ENCODE results near the gene TTC7B. TPM values are rescaled to one million over a fixed set of nuclear protein-coding genes. Genes with fewer than 3 reads are reported as not detected.

TTC7B gene
- total RNA-seq, 1 donor from 2014 or later: 40.4 TPM

GRCh38 chr14:90742252-90742651, 74.0 kb downstream of the TTC7B start:
- Mint-ChIP-seq H3K36me3 (no peaks in the 10 kb centered on the region), H3K9me3 (no peaks in the 10 kb centered on the region), H3K4me1 (ENCODE audit: unreplicated experiment) (no peaks in the 10 kb centered on the region), H3K4me3 (no peak overlapping the region), H3K27me3 (no peaks in the 10 kb centered on the region), H3K27ac (no peak overlapping the region)
- TF ChIP-seq, protein P1, sequence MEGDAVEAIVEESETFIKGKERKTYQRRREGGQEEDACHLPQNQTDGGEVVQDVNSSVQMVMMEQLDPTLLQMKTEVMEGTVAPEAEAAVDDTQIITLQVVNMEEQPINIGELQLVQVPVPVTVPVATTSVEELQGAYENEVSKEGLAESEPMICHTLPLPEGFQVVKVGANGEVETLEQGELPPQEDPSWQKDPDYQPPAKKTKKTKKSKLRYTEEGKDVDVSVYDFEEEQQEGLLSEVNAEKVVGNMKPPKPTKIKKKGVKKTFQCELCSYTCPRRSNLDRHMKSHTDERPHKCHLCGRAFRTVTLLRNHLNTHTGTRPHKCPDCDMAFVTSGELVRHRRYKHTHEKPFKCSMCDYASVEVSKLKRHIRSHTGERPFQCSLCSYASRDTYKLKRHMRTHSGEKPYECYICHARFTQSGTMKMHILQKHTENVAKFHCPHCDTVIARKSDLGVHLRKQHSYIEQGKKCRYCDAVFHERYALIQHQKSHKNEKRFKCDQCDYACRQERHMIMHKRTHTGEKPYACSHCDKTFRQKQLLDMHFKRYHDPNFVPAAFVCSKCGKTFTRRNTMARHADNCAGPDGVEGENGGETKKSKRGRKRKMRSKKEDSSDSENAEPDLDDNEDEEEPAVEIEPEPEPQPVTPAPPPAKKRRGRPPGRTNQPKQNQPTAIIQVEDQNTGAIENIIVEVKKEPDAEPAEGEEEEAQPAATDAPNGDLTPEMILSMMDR (conservative IDR thresholded peaks at IDR 0.05): no peak
- no peak for DNase-seq (ENCODE audit: extremely low spot score, unreplicated experiment)

GRCh38 chr14:90741682-90741946, 74.6 kb downstream of the TTC7B start:
- TF ChIP-seq, protein P1 (conservative IDR thresholded peaks at IDR 0.05): no peak
- no peaks in the 10 kb centered on the region for H3K9me3 Mint-ChIP-seq

GRCh38 chr14:90740946-90741681, 75.1 kb downstream of the TTC7B start:
- Mint-ChIP-seq H3K4me3 (no peak overlapping the region), H3K36me3 (no peaks in the 10 kb centered on the region), H3K4me1 (ENCODE audit: unreplicated experiment) (no peaks in the 10 kb centered on the region), H3K9me3 (no peaks in the 10 kb centered on the region), H3K27me3 (no peaks in the 10 kb centered on the region), H3K27ac (no peak overlapping the region)
- DNase-seq (ENCODE audit: extremely low spot score, unreplicated experiment): no peak
- TF ChIP-seq, protein P1 (conservative IDR thresholded peaks at IDR 0.05): no peak

More at GRCh38 chr14:90741682-90741946, 74.6 kb downstream of the TTC7B start:
- Mint-ChIP-seq H3K4me1 (ENCODE audit: unreplicated experiment) (no peaks in the 10 kb centered on the region), H3K27me3 (no peaks in the 10 kb centered on the region), H3K36me3 (no peaks in the 10 kb centered on the region), H3K4me3 (no peak overlapping the region), H3K27ac (no peak overlapping the region)
- DNase-seq (ENCODE audit: extremely low spot score, unreplicated experiment): no peak

DNA sequence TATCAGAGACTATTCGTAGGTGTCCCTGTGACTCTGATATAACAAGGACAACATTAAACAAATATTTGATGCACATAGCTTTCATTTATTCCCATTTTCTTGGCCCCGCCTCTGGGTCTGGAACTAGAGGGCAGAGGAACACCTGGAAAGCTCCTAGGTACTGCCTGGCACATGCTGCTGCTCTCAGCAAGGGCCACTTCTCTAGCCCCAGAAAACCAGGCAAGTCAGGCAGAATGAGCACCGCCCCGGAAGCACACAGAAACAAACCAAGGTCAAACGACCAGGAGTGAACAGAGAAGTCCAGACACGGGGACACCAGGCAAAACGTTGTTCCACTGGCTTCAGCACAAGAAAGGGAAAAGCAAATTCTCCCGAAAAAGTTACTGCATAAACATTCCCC, 76.1 kb downstream of the TTC7B start:
- no peaks in the 10 kb centered on the region for H3K4me1 Mint-ChIP-seq (ENCODE audit: unreplicated experiment)
- no peaks in the 10 kb centered on the region for H3K9me3 Mint-ChIP-seq
- peak; percentile 18 for DNase-seq (ENCODE audit: extremely low spot score, unreplicated experiment)
- H3K27ac Mint-ChIP-seq: no peak overlapping the region
- H3K27me3 Mint-ChIP-seq: no peaks in the 10 kb centered on the region
- no peak overlapping the region for H3K4me3 Mint-ChIP-seq
- H3K36me3 Mint-ChIP-seq: no peaks in the 10 kb centered on the region
- TF ChIP-seq, protein P1 (conservative IDR thresholded peaks at IDR 0.05): no peak

DNA sequence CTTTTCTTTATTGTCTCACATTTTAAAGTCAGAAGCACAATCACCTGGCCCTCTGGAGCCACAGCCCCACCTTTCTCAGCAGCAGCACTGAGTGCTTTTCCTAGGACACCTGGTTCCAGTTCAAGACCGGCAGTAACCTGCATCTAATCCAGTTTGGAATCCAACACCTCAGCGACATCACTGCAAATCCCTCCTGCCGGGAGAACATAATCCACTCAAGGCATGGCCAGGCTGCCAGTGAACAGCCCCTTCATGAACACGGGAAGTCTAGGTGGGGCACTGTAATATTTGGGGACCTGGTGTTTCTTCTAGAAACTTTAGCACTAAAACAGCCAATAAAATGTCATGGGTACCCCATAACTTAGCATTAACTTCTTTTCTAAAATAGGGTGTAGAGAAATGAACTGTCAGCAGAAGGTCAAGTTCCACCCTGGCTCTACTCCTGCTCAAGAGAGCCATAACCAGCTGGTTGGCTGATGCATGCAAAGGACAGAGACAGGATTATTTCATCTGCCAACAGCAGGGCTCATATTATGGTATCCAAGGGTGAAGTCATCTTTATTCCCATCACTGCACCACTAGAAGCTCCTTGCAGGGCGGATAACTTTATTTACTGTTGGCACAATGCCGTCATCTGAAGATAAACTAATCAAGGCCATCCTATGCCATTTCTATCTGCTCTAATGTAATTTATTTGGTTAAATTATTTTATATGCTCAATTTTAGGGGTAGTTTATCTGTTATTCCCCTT, 76.7 kb downstream of the TTC7B start:
- H3K4me3 Mint-ChIP-seq: no peak overlapping the region
- TF ChIP-seq, protein P1 (conservative IDR thresholded peaks at IDR 0.05): no peak
- no peaks in the 10 kb centered on the region for H3K9me3 Mint-ChIP-seq
- DNase-seq (ENCODE audit: extremely low spot score, unreplicated experiment): peak; percentile 50
- no peaks in the 10 kb centered on the region for H3K4me1 Mint-ChIP-seq (ENCODE audit: unreplicated experiment)
- H3K27me3 Mint-ChIP-seq: no peaks in the 10 kb centered on the region
- no peaks in the 10 kb centered on the region for H3K36me3 Mint-ChIP-seq
- H3K27ac Mint-ChIP-seq: no peak overlapping the region

All from type B pancreatic cell (in vitro differentiated cells).